Measurements from ENCODE around the gene PKD1L1. TPM values are rescaled to one million over a fixed set of nuclear protein-coding genes. Genes with fewer than 3 reads are reported as not detected.
A peak's percentile ranks its signal among the peaks of the same experiment; 100 is the strongest.

PKD1L1 gene
- polyA plus RNA-seq, 1 donor (not counting 4 experiments of a cell fraction or from before 2014, with no cell fraction given), result 0.04 TPM

DNA sequence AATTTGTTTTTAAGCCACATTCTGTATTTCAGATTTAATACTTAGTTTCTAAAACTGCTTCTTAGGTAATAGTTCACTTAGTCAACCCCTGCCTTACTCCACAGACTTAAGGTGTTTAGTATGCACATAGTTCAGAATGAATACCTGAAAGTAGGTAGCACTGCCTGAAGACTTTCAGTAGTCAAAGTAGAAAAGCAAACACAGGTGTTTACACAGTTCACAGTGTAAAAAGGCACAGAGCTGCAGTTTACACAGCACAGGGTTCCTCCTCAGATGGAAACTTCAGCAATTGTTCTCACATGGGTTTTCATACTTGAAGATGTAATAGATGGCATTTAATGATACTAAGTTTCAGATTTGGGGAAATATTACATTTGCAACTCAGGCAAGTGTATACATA is 3.1 kb upstream of the PKD1L1 start:
- no peak overlapping the region for H3K9ac ChIP-seq (ENCODE audit: control insufficient read depth, extremely low read depth, insufficient read depth, low read length)
- no peak for FAIRE-seq
- no peaks in the 10 kb centered on the region for H3K9me1 ChIP-seq (ENCODE audit: control insufficient read depth, extremely low read depth, insufficient read depth, low read length)
- no peaks in the 10 kb centered on the region for H3K9me3 ChIP-seq (ENCODE audit: control insufficient read depth, low read depth, low read length)
- H3K4me1 ChIP-seq (ENCODE audit: control insufficient read depth, extremely low read depth, insufficient read depth, low read length), result peaks cover 4% of the 10 kb centered on the region
- H3K27me3 ChIP-seq (ENCODE audit: control insufficient read depth, extremely low read depth, insufficient read depth, low read length), result no peaks in the 10 kb centered on the region
- no peak overlapping the region for H3K4me3 ChIP-seq (ENCODE audit: control insufficient read depth in 2 of 3, extremely low read depth in 1 of 3, insufficient read depth in 2 of 3, low read depth in 1 of 3, low read length in 3 of 3)
- H3K27ac ChIP-seq (ENCODE audit: control insufficient read depth, insufficient read depth, low read length), result no peak overlapping the region
- H3K36me3 ChIP-seq (ENCODE audit: control insufficient read depth in 2 of 2, extremely low read depth in 1 of 2, insufficient read depth in 2 of 2, low read length in 2 of 2), result peaks cover 5 to 8% of the 10 kb centered on the region in 2 experiments
- H4K20me1 ChIP-seq (ENCODE audit: control insufficient read depth, extremely low read depth, insufficient read depth, low read length), result no peaks in the 10 kb centered on the region
- DNase-seq (ENCODE audit: low read depth, low spot score), result no peak
- TF ChIP-seq EZH2 (IDR thresholded peaks at IDR 0.05; ENCODE audit: low read length), result no peak
- TF ChIP-seq, protein P1, sequence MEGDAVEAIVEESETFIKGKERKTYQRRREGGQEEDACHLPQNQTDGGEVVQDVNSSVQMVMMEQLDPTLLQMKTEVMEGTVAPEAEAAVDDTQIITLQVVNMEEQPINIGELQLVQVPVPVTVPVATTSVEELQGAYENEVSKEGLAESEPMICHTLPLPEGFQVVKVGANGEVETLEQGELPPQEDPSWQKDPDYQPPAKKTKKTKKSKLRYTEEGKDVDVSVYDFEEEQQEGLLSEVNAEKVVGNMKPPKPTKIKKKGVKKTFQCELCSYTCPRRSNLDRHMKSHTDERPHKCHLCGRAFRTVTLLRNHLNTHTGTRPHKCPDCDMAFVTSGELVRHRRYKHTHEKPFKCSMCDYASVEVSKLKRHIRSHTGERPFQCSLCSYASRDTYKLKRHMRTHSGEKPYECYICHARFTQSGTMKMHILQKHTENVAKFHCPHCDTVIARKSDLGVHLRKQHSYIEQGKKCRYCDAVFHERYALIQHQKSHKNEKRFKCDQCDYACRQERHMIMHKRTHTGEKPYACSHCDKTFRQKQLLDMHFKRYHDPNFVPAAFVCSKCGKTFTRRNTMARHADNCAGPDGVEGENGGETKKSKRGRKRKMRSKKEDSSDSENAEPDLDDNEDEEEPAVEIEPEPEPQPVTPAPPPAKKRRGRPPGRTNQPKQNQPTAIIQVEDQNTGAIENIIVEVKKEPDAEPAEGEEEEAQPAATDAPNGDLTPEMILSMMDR (optimal IDR thresholded peaks at IDR 0.05 in 1 of 3, IDR thresholded peaks at IDR 0.05 in 1 of 3, conservative IDR thresholded peaks at IDR 0.05 in 1 of 3; ENCODE audit: extremely low read depth in 1 of 3, insufficient read depth in 2 of 3, low read length in 3 of 3), result no peak
- H3K4me2 ChIP-seq (ENCODE audit: control insufficient read depth, extremely low read depth, insufficient read depth, low read depth, low read length), result no peak overlapping the region
- no peaks in the 10 kb centered on the region for H3K79me2 ChIP-seq (ENCODE audit: control insufficient read depth, insufficient read depth, low read length)
- no peak overlapping the region for H2AFZ ChIP-seq (ENCODE audit: control insufficient read depth, low read length)
- dilution Hi-C loops (cut with MboI; ENCODE audit: extremely low pct_ligation_motif_present, low sequenced_read_pairs), result no loop called here

DNA sequence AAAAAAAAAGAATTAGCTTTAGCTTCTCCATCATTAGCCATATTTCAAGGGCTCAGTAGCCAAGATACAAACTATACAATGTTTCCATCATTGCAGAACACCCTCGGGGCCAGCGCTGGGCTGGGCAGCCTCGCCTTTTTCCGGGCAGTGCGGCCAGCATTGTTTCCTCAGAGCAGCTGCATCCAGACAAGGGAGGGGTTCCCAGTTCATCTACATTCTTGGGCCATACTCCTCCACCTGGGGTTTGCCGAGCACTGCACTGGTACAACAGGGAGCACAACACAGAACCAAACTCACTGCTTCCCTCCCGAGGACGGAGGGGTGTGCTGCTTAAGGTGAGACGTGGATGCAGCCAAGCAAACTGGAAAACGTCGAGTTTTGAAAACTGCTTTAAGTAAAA is 2.4 kb upstream of the PKD1L1 start:
- Histone ChIP-seq H3K36me3 (ENCODE audit: control insufficient read depth in 2 of 2, extremely low read depth in 1 of 2, insufficient read depth in 2 of 2, low read length in 2 of 2) (peaks cover 5% of the 10 kb centered on the region in 2 experiments), H3K4me1 (ENCODE audit: control insufficient read depth, extremely low read depth, insufficient read depth, low read length) (peaks cover 6% of the 10 kb centered on the region), H3K9ac (ENCODE audit: control insufficient read depth, extremely low read depth, insufficient read depth, low read length) (no peak overlapping the region), H2AFZ (ENCODE audit: control insufficient read depth, low read length) (no peak overlapping the region), H3K79me2 (ENCODE audit: control insufficient read depth, insufficient read depth, low read length) (no peaks in the 10 kb centered on the region), H4K20me1 (ENCODE audit: control insufficient read depth, extremely low read depth, insufficient read depth, low read length) (no peaks in the 10 kb centered on the region), H3K27me3 (ENCODE audit: control insufficient read depth, extremely low read depth, insufficient read depth, low read length) (no peaks in the 10 kb centered on the region), H3K4me2 (ENCODE audit: control insufficient read depth, extremely low read depth, insufficient read depth, low read depth, low read length) (no peak overlapping the region), H3K4me3 (ENCODE audit: control insufficient read depth in 2 of 3, extremely low read depth in 1 of 3, insufficient read depth in 2 of 3, low read depth in 1 of 3, low read length in 3 of 3) (no peak overlapping the region), H3K9me3 (ENCODE audit: control insufficient read depth, low read depth, low read length) (no peaks in the 10 kb centered on the region), H3K9me1 (ENCODE audit: control insufficient read depth, extremely low read depth, insufficient read depth, low read length) (no peaks in the 10 kb centered on the region), H3K27ac (ENCODE audit: control insufficient read depth, insufficient read depth, low read length) (no peak overlapping the region)
- no peak for DNase-seq (ENCODE audit: low read depth, low spot score)
- FAIRE-seq, result no peak
- TF ChIP-seq EZH2 (IDR thresholded peaks at IDR 0.05; ENCODE audit: low read length), result no peak
- TF ChIP-seq, protein P1 (optimal IDR thresholded peaks at IDR 0.05 in 1 of 3, IDR thresholded peaks at IDR 0.05 in 1 of 3, conservative IDR thresholded peaks at IDR 0.05 in 1 of 3; ENCODE audit: extremely low read depth in 1 of 3, insufficient read depth in 2 of 3, low read length in 3 of 3), result peak in 1 of 3 experiments; percentile 6
- dilution Hi-C loops (cut with MboI; ENCODE audit: extremely low pct_ligation_motif_present, low sequenced_read_pairs), result no loop called here
